Panc1 (cell line): ENCODE measurements around the gene TRIM25. TPM values are rescaled to one million over a fixed set of nuclear protein-coding genes. Genes with fewer than 3 reads are reported as not detected.

ENCODE experiments used
- ATAC-seq: fragments of 200-7000 bp; cut with Tn5 transposase; 2 replicates; pipeline ENCODE4 v1.9.1; 2020; ENCODE audit warnings: mild to moderate bottlenecking, moderate library complexity
- BruUV-seq: library from RNA; stranded (reverse); fragments of 400-500 nt; replicated peaks from 2 replicates; lab custom pipeline; 2021; lab: Mats Ljungman, UMichigan
- CTCF ChIA-PET: fragments of 300-600 bp; sonication (Branson Sonifier 250); formaldehyde crosslinking; loops from one replicate; lab custom pipeline; 2022; ENCODE audit warnings: antibody characterized with exemption; lab: Charles Lee
- POLR2A ChIA-PET: fragments of 300-600 bp; sonication (Branson Sonifier 250); formaldehyde crosslinking; loops from one replicate; lab custom pipeline; 2022; ENCODE audit warnings: antibody characterized with exemption; lab: Charles Lee
- DNase-seq: peaks from one replicate; pipeline ENCODE4 v3.0.0-alpha.2; 2010; ENCODE audit warnings: low read depth, low spot score
- H3K27ac ChIP-seq: 2 replicates; pipeline ENCODE4 v1.5.1; 2011; ENCODE audit warnings: mild to moderate bottlenecking, low read length, inconsistent platforms
- H3K27me3 ChIP-seq: fragments of 200-500 bp; sonication (Bioruptor generic); 2 replicates; pipeline ENCODE4 v1.6.0; 2014; ENCODE audit warnings: low read length, inconsistent platforms; ENCODE audit not compliant: control insufficient read depth, insufficient read depth
- H3K36me3 ChIP-seq: fragments of 200-500 bp; sonication (Bioruptor generic); 2 replicates; pipeline ENCODE4 v1.5.1; 2014; ENCODE audit warnings: inconsistent platforms, mild to moderate bottlenecking, low read length, moderate library complexity; ENCODE audit not compliant: control insufficient read depth, insufficient read depth
- H3K4me1 ChIP-seq: 2 replicates; pipeline ENCODE4 v1.5.1; 2011; ENCODE audit warnings: inconsistent platforms, mild to moderate bottlenecking, low read length, moderate library complexity; ENCODE audit not compliant: control insufficient read depth, insufficient read depth
- H3K4me3 ChIP-seq, 2 experiments: 2 replicates each; pipeline ENCODE4 v1.5.1; 2011 to 2012; ENCODE audit warnings: low read depth in 2 of 2, low read length in 2 of 2, mild to moderate bottlenecking in 2 of 2, inconsistent platforms in 1 of 2, moderate library complexity in 1 of 2
- H3K9me3 ChIP-seq: fragments of 200-500 bp; sonication (Bioruptor generic); 2 replicates; pipeline ENCODE4 v1.5.1; 2014; ENCODE audit warnings: low read depth, mild to moderate bottlenecking, inconsistent platforms, low read length, moderate library complexity; ENCODE audit not compliant: control insufficient read depth, insufficient read depth
- CTCF ChIP-seq: fragments of 450-650 bp; IDR thresholded peaks from 2 replicates; pipeline ENCODE4 v1.5.1; 2017; ENCODE audit warnings: mild to moderate bottlenecking
- POLR2AphosphoS5 ChIP-seq: IDR thresholded peaks from 2 replicates; pipeline ENCODE4 v1.6.1; 2012; ENCODE audit warnings: mild to moderate bottlenecking, low read depth, low read length, moderate library complexity
- REST ChIP-seq, 2 experiments: IDR thresholded peaks; 2 replicates each; pipeline ENCODE4 v1.6.1; 2011 to 2012; ENCODE audit warnings: low read depth in 2 of 2, control low read depth in 1 of 2, low read length in 1 of 2, mild to moderate bottlenecking in 1 of 2, moderate library complexity in 1 of 2; ENCODE audit not compliant: insufficient read depth in 1 of 2
- SIN3A ChIP-seq: IDR thresholded peaks from 2 replicates; pipeline ENCODE4 v1.6.1; 2012; ENCODE audit warnings: low read depth, mild to moderate bottlenecking, low read length, moderate library complexity, borderline replicate concordance; ENCODE audit not compliant: insufficient read depth
- TCF7L2 ChIP-seq: IDR thresholded peaks from 2 replicates; pipeline ENCODE4 v1.6.1; 2011; ENCODE audit warnings: mild to moderate bottlenecking, low read depth, low read length, inconsistent platforms
- in situ Hi-C: cut with HindIII; loops from 2 replicates; pipeline ENCODE4 v1.10.0; 2016; ENCODE audit warnings: low sequenced_read_pairs, low pct_unique_long_range_greater_than_20kb
- intact Hi-C: fragments of 100-400 bp; cut with micrococcal nuclease; formaldehyde crosslinking; loops from one replicate; pipeline ENCODE4 v1.10.0; 2022; ENCODE audit not compliant: unreplicated experiment
- total RNA-seq: library from RNA; stranded (reverse); gene quantifications from one replicate; pipeline ENCODE4 v1.2.1, GENCODE V29; 2021; ENCODE audit not compliant: unreplicated experiment

TRIM25 gene
- total RNA-seq, 1 experiment from 2014 or later, result 73.2 TPM

DNA sequence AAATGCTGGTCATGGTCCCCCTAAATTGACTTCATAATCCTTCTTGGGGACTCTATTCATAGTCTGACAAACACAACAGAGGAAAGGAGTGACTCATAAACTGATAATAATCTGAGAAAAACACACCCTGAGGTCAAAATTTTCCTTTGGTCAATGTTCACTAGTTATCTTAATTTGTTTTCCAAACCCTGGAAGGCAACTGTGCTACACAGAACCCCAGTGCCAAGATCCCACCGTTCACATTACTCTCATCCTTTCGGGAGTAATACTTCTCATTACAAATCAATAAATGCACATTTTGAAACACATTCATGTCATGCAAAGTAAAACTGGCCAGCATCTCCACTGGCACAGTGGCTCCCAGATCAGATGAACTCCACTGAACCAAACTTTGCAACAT is 23.8 kb upstream of the TRIM25 start:
- Histone ChIP-seq H3K36me3 (peaks cover 8% of the 10 kb centered on the region; the same call in 1 of the 2 replicates), H3K4me1 (peaks cover 7% of the 10 kb centered on the region), H3K27me3 (no peaks in the 10 kb centered on the region), H3K27ac (no peak overlapping the region), H3K9me3 (no peaks in the 10 kb centered on the region), H3K4me3 (no peak overlapping the region)
- ATAC-seq, result no peak
- intact Hi-C loops (loop anchor here (2.0 kb wide), 1 partner anchor 119 kb away; no protein-coding TSS in a partner anchor), in situ Hi-C loops (no loop called here)
- BruUV-seq, result no TSS peak
- TF ChIP-seq CTCF, result no peak
- TF ChIP-seq REST (IDR thresholded peaks at IDR 0.05; ENCODE audit: insufficient read depth in 1 of 2, low read depth in 2 of 2, low read length in 1 of 2), result no peak
- TF ChIP-seq POLR2AphosphoS5, result no peak
- TF ChIP-seq SIN3A, result no peak
- TF ChIP-seq TCF7L2, result no peak
- ChIA-PET POLR2A (no interaction called here), CTCF (no interaction called here)
- no peak for DNase-seq

DNA sequence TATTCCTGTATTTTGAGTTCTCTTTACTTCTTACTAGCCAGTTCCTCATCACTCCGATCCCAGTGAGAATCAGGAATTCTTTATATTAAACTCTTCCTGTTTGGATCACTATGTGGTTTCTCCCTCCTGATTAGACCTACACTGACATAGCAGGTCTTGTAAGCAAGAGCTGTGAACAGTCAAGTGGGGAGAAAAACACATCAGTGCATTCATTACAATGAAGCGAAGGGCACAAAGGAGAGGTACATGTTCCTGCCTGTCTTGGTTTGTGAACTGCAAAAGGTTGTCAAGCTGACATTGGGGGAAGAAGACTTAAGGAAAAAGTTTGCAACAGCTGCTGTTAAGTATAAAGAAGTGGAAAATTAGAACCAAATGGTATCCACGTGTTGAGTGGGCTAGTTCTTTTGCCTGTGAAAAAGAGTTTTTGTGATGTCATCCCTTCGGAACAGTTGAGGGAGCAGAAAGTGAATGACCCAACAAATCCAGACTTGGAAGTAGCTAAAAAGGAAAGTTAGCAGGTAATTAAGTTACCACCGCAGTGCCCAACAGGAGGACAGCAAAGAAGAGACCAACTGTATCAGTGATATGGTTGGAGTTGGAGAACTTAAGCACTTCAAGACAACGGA is 23.0 kb upstream of the TRIM25 start:
- no peak overlapping the region for H3K27ac ChIP-seq
- DNase-seq, result no peak
- BruUV-seq, result no TSS peak
- in situ Hi-C loops (no loop called here), intact Hi-C loops (no loop called here)
- peaks cover 7% of the 10 kb centered on the region for H3K4me1 ChIP-seq
- no peaks in the 10 kb centered on the region for H3K9me3 ChIP-seq
- no peak overlapping the region for H3K4me3 ChIP-seq
- CTCF ChIA-PET, result no interaction called here
- no peak for ATAC-seq
- POLR2A ChIA-PET, result no interaction called here
- peaks cover 8% of the 10 kb centered on the region; the same call in 1 of the 2 replicates for H3K36me3 ChIP-seq
- TF ChIP-seq CTCF (no peak), POLR2AphosphoS5 (no peak), TCF7L2 (no peak), REST (IDR thresholded peaks at IDR 0.05; ENCODE audit: insufficient read depth in 1 of 2, low read depth in 2 of 2, low read length in 1 of 2) (no peak), SIN3A (no peak)
- no peaks in the 10 kb centered on the region for H3K27me3 ChIP-seq
